ENCODE data around the gene TFDP2. TPM values are rescaled to one million over a fixed set of nuclear protein-coding genes. Genes with fewer than 3 reads are reported as not detected.
A peak's percentile ranks its signal among the peaks of the same experiment; 100 is the strongest.

TFDP2 gene
- total and polyA plus RNA-seq, 2 of the 8 experiments (the other 6 are each of a cell fraction or from before 2014, with no cell fraction given) = 41.1 to 119 TPM

DNA sequence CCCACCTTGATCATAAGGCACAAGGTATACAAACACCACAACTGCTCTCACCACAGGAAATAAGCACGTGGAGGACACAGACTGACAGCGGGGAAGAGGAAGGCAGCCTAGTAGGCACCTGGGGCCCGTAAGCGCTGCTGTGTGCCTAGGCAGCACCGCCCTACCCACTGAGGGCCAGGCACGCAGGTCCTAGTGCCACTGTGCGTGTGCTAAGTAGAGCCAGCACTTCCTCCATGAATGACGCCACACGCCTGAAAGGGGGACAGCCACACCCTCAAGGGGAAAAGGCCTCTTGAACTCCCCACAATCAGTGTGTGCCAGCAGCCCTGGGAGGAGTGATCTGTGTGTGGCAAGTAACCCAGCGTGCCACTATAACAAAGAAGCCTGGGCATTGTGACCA is 199.9 kb downstream of the TFDP2 start:
- FAIRE-seq = no peak
- CTCF ChIA-PET (ENCODE audit: partially characterized antibody) = no interaction called here
- 95% methylated on average over 10 of the region's 10 CpGs; no CpG with 5 or more reads in 1 of the 2 experiments for WGBS, 2 experiments (ENCODE audit: extremely low coverage in 1 of 2, insufficient coverage in 1 of 2, insufficient read length in 1 of 2, insufficient replicate concordance in 2 of 2, low coverage in 1 of 2, low lambda C conversion rate in 2 of 2, missing lambda C conversion rate in 1 of 2)

More for the DNA sequence above, 199.9 kb downstream of the TFDP2 start:
- Histone ChIP-seq H3K27me3 (replicated peaks in 1 of 4; ENCODE audit: control insufficient read depth in 3 of 4, extremely low read depth in 1 of 4, insufficient read depth in 3 of 4, low read length in 3 of 4) (no peaks in the 10 kb centered on the region), H3K9ac (replicated peaks in 1 of 4; ENCODE audit: extremely low read depth in 1 of 4, low read depth in 3 of 4, low read length in 3 of 4) (no peak overlapping the region), H3K18ac (ENCODE audit: extremely low read depth, low read length) (no peak overlapping the region), H3K14ac (ENCODE audit: insufficient read length) (no peak overlapping the region), H3K79me1 (ENCODE audit: low read depth, low read length) (no peaks in the 10 kb centered on the region; the same call in 1 of the 2 replicates), H3K23me2 (ENCODE audit: low read depth, low read length) (no peaks in the 10 kb centered on the region), H2BK120ac (replicated peaks; ENCODE audit: low read depth, low read length) (no peak overlapping the region), H2BK12ac (ENCODE audit: low read depth, low read length) (peak overlapping the region; percentile 63; the same call in 1 of the 2 replicates), H4K8ac (ENCODE audit: extremely low read depth, insufficient read depth, low read length) (no peak overlapping the region), H3K56ac (replicated peaks; ENCODE audit: insufficient read length, low read depth, low read length) (no peak overlapping the region), H2BK20ac (ENCODE audit: low read length) (no peak overlapping the region), H3K9me3 (ENCODE audit: insufficient read depth in 2 of 2, low read depth in 1 of 2, low read length in 1 of 2) (no peaks in the 10 kb centered on the region), H3K4ac (replicated peaks; ENCODE audit: insufficient read length, low read depth, low read length) (no peak overlapping the region), H3K79me2 (ENCODE audit: control insufficient read depth in 1 of 2, insufficient read depth in 2 of 2, low read length in 2 of 2) (no peaks in the 10 kb centered on the region), H4K5ac (ENCODE audit: insufficient read length, low read depth, low read length) (no peak overlapping the region), H3K23ac (ENCODE audit: insufficient read length) (no peak overlapping the region), H2BK5ac (ENCODE audit: low read depth, low read length) (0 out of 2 replicates have a peak overlapping the region, but pooled peaks have one; percentile 39), H4K20me1 (replicated peaks in 1 of 2; ENCODE audit: control insufficient read depth in 1 of 2, insufficient read depth in 2 of 2, low read length in 2 of 2) (peaks cover 0 to 2% of the 10 kb centered on the region in 2 experiments), H2AFZ (ENCODE audit: low read length) (no peak overlapping the region), H3K27ac (ENCODE audit: low read depth, low read length) (no peak overlapping the region), H3K4me1 (replicated peaks in 1 of 4; ENCODE audit: control insufficient read depth in 3 of 4, insufficient read depth in 4 of 4, low read length in 3 of 4) (no peaks in the 10 kb centered on the region; a peak in 1 of 7 replicates), H2BK15ac (ENCODE audit: low read length) (no peak overlapping the region), H3K4me3 (ENCODE audit: extremely low read depth in 1 of 4, insufficient read depth in 2 of 4, low read depth in 3 of 4, low read length in 4 of 4) (no peak overlapping the region), H3K36me3 (ENCODE audit: control insufficient read depth in 2 of 4, insufficient read depth in 4 of 4, low read length in 3 of 4) (peaks cover 2 to 32% (median 17%) of the 10 kb centered on the region in 4 experiments; a peak in 5 of 8 replicates), H4K91ac (replicated peaks; ENCODE audit: insufficient read length, low read length) (peak overlapping the region; percentile 12), H3K4me2 (ENCODE audit: insufficient read depth in 1 of 2, low read depth in 2 of 2, low read length in 2 of 2) (no peak overlapping the region), H2AK5ac (ENCODE audit: low read depth, low read length) (no peak overlapping the region)
- POLR2A ChIA-PET (ENCODE audit: partially characterized antibody) = no interaction called here
- TF ChIP-seq SP1 (IDR thresholded peaks at IDR 0.05; ENCODE audit: low read depth, low read length) (no peak), POLR2AphosphoS5 (IDR thresholded peaks at IDR 0.05; ENCODE audit: low read depth, low read length) (peak; percentile 59; the same call in 1 of the 2 replicates)
- DNase-seq (ENCODE audit: low read depth in 1 of 2, low spot score in 2 of 2) = peak in 1 of 2 experiments; percentile 37

Measured in H1 (cell line).